Type B pancreatic cell (in vitro differentiated cells): ENCODE results near the gene BRAF. TPM values are rescaled to one million over a fixed set of nuclear protein-coding genes. Genes with fewer than 3 reads are reported as not detected.
"Not testable (repeated sequence)": the region's sequence is repeated elsewhere in the genome, so short reads cannot be mapped to it uniquely, and the experiment has no call there.

Experiments used
- DNase-seq: peaks from one replicate; pipeline ENCODE4 v3.0.0; 2021; ENCODE audit warnings: mixed read lengths; ENCODE audit not compliant: unreplicated experiment; ENCODE audit errors: extremely low spot score
- H3K27ac Mint-ChIP-seq: 2 replicates; pipeline ENCODE4 v1.8.0; 2021; ENCODE audit warnings: mild to moderate bottlenecking, mixed read lengths
- H3K27me3 Mint-ChIP-seq: 2 replicates; pipeline ENCODE4 v1.8.0; 2021; ENCODE audit warnings: mixed read lengths
- H3K36me3 Mint-ChIP-seq: 2 replicates; pipeline ENCODE4 v1.8.0; 2021; ENCODE audit warnings: mixed read lengths
- H3K4me1 Mint-ChIP-seq: one replicate; pipeline ENCODE4 v1.8.0; 2021; ENCODE audit warnings: mixed read lengths; ENCODE audit not compliant: unreplicated experiment
- H3K4me3 Mint-ChIP-seq: 2 replicates; pipeline ENCODE4 v1.8.0; 2021; ENCODE audit warnings: mild to moderate bottlenecking, mixed read lengths
- H3K9me3 Mint-ChIP-seq: 2 replicates; pipeline ENCODE4 v1.8.0; 2021; ENCODE audit warnings: mixed read lengths
- total RNA-seq: library from RNA; stranded (reverse); gene quantifications from 2 replicates; pipeline ENCODE4 v1.2.1, GENCODE V29; 2021; ENCODE audit warnings: low replicate concordance
- TF ChIP-seq, protein P1 (sequence below): fragments of 200-600 bp; sonication (generic); conservative IDR thresholded peaks from 2 replicates; pipeline ENCODE4 v1.5.0; 2021; ENCODE audit warnings: antibody characterized with exemption, mild to moderate bottlenecking

BRAF gene
- total RNA-seq, 1 donor from 2014 or later, result 34.4 TPM

DNA sequence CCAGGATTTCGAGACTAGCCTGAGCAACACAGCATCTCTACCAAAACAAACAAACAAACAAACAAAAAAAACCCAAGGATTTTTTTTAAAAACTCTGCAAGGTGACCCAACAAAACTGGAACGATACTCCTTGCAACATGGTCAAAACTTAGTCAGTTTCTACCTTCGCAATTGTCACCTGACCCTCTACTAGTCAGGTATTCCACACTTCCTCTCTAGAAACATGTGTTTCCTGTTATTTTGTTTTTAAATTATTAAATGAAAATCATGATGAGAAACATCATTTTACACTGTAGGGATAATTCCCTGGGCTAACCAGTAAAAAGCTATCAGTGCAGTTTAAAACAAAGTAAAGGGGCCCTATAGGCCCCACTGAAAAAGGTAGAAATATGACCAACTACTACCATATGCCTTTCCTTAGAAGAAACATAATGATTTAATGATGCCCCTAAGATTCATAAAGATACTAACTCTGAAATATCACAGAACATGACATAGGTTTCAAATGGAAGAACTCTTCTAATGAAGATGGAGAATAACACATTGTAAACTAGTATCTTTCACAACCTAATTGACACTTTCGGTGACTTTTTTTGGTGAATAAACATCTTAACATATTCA, 8.7 kb downstream of the BRAF start:
- H3K9me3 Mint-ChIP-seq, result peaks cover 4% of the 10 kb centered on the region
- no peak overlapping the region for H3K27ac Mint-ChIP-seq
- peaks cover 20% of the 10 kb centered on the region for H3K36me3 Mint-ChIP-seq
- H3K27me3 Mint-ChIP-seq, result no peaks in the 10 kb centered on the region
- no peak overlapping the region for H3K4me3 Mint-ChIP-seq
- DNase-seq, result no peak
- peaks cover 17% of the 10 kb centered on the region for H3K4me1 Mint-ChIP-seq
- TF ChIP-seq, protein P1, sequence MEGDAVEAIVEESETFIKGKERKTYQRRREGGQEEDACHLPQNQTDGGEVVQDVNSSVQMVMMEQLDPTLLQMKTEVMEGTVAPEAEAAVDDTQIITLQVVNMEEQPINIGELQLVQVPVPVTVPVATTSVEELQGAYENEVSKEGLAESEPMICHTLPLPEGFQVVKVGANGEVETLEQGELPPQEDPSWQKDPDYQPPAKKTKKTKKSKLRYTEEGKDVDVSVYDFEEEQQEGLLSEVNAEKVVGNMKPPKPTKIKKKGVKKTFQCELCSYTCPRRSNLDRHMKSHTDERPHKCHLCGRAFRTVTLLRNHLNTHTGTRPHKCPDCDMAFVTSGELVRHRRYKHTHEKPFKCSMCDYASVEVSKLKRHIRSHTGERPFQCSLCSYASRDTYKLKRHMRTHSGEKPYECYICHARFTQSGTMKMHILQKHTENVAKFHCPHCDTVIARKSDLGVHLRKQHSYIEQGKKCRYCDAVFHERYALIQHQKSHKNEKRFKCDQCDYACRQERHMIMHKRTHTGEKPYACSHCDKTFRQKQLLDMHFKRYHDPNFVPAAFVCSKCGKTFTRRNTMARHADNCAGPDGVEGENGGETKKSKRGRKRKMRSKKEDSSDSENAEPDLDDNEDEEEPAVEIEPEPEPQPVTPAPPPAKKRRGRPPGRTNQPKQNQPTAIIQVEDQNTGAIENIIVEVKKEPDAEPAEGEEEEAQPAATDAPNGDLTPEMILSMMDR, result no peak

DNA sequence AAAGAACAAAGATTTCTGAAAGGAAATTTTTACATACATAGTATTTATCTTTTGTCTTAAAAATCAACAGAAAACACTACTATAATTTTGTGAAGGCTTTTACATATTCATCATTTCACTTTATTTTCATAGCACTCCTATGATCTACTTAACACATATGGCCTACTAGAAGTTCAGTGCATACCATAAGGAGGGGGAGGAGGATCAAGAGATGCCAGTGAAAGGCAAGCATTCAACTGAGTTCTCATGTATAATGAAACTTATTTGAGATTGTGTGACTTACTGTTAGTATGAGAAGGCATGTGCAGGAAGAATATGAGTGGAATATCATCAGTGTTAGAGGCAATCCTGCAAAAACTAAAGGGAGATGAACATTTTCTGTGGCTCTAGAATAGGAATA, 10.6 kb downstream of the BRAF start:
- DNase-seq, result no peak
- Mint-ChIP-seq H3K27me3 (no peaks in the 10 kb centered on the region), H3K27ac (no peak overlapping the region), H3K4me1 (peaks cover 17% of the 10 kb centered on the region), H3K4me3 (no peak overlapping the region), H3K36me3 (peaks cover 25% of the 10 kb centered on the region), H3K9me3 (peaks cover 4% of the 10 kb centered on the region)
- TF ChIP-seq, protein P1, result no peak

DNA sequence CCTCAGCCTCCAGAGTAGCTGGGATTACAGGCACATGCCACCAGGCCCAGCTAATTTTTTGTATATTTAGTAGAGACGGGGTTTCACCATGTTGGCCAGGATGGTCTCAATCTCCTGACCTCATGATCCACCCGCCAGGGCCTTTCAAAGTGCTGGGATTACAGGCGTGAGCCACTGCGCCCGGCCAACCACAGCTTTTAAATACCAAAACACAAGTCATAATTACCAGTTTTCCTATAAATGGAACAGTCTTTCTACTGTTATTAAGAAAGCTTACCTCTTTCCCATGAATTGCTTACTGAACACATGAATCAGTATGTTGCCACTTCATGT, 11.2 kb downstream of the BRAF start:
- not testable (repeated sequence) for H3K9me3 Mint-ChIP-seq, DNase-seq, H3K27ac Mint-ChIP-seq, H3K27me3 Mint-ChIP-seq, H3K4me3 Mint-ChIP-seq
- H3K4me1 Mint-ChIP-seq, result peaks cover 17% of the 10 kb centered on the region
- H3K36me3 Mint-ChIP-seq, result peaks cover 25% of the 10 kb centered on the region

DNA sequence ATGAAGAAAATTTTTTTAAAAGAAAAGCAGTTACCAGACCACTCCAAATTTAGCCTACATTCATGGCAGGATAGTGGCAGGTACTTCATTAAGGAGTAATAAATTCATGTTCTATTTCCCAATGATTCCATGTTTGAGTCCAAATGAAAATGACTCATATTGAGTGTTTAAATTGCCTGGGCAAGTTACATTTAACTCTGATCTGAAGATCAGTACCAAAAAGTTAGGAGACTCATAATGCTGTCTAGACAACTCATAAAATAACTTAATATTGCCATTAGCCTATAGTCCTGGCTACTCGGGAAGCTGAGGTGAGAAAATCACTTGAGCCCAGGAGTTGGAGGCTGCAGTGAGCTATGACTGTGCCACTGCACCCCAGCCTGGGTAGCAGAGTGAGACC, 13.0 kb downstream of the BRAF start:
- Mint-ChIP-seq H3K36me3 (peaks cover 20% of the 10 kb centered on the region), H3K27ac (no peak overlapping the region), H3K4me3 (no peak overlapping the region), H3K9me3 (peaks cover 4% of the 10 kb centered on the region), H3K27me3 (no peaks in the 10 kb centered on the region), H3K4me1 (peaks cover 17% of the 10 kb centered on the region)
- TF ChIP-seq, protein P1, result no peak
- DNase-seq, result no peak

DNA sequence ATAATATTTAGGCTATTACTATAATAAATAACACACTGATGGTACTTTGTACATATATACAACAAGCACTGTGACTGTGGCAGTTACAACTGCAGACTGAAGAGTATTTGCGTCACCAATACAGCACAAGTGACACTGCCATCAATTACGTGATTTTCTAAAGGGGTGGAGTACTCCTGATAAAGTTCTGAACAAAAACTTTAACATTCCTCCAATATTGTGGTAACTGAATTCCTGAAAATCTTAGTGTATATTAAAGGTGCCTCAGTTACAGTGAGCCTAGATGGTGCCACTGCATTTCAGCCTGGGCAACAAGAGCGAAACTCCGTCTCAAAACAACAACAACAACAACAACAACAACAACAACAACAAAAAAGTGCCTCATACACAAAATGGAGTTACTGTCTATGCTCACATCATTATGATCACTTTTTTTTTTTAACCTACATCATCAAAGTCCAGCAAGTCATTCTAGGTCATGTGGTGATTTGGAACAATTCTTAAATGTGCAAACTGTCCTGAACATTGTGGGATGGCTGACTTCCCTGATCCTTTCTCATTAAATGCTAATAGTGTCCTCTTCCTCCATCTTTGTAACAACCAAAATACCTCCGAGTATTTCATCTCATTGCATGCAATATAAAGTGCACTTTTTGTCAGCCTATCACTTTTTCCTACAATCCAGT, 15.1 kb downstream of the BRAF start:
- Mint-ChIP-seq H3K27ac (no peak overlapping the region), H3K9me3 (peaks cover 4% of the 10 kb centered on the region), H3K4me3 (no peak overlapping the region), H3K36me3 (peaks cover 18% of the 10 kb centered on the region), H3K4me1 (peaks cover 17% of the 10 kb centered on the region), H3K27me3 (no peaks in the 10 kb centered on the region)
- TF ChIP-seq, protein P1, result no peak
- no peak for DNase-seq

DNA sequence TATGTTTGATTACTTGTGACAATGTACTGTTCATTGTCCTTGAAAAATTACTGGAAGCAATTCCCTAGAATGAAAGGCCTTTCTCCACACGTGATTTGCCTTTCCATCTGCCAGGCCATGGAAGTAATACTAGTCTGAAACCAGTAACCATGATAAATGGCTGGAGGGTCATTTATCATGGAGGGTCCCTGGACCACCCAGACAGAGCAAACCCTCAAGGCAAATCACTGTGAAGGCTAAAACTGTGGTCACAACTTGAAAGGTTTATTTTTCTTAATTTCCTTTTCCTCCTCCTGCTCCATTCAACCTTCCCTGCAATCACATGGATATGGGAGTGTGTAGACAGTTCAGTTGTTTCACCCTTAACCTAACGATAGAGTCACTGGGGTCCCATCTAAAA, 16.4 kb downstream of the BRAF start:
- H3K4me1 Mint-ChIP-seq, result peaks cover 13% of the 10 kb centered on the region
- H3K4me3 Mint-ChIP-seq, result no peak overlapping the region
- no peaks in the 10 kb centered on the region for H3K27me3 Mint-ChIP-seq
- TF ChIP-seq, protein P1, result no peak
- H3K27ac Mint-ChIP-seq, result no peak overlapping the region
- H3K9me3 Mint-ChIP-seq, result peaks cover 13% of the 10 kb centered on the region
- H3K36me3 Mint-ChIP-seq, result peaks cover 22% of the 10 kb centered on the region
- DNase-seq, result no peak
